ENCODE measurements around the gene ZNF385D.

Gene ZNF385D

GRCh38 chr3:21528291-21528995, 222.6 kb downstream of the ZNF385D start:
- no peak for DNase-seq (ENCODE audit: low read depth, low spot score)
- H3K4me1 ChIP-seq (ENCODE audit: insufficient read depth, insufficient read length), result no peaks in the 10 kb centered on the region
- no peak overlapping the region for H3K9ac ChIP-seq (ENCODE audit: insufficient read length, low read depth)
- TF ChIP-seq YY1 (IDR thresholded peaks at IDR 0.05; ENCODE audit: insufficient read depth, insufficient read length) (no peak), ZNF274 (IDR thresholded peaks at IDR 0.05; ENCODE audit: low read depth, low read length) (no peak), SUZ12 (IDR thresholded peaks at IDR 0.05; ENCODE audit: extremely low read depth, insufficient read depth, insufficient read length) (no peak)
- no peaks in the 10 kb centered on the region for H3K36me3 ChIP-seq (ENCODE audit: insufficient read depth, insufficient read length, low read length)
- H3K4me3 ChIP-seq (ENCODE audit: insufficient read length, low read depth), result no peak overlapping the region
- no peaks in the 10 kb centered on the region for H3K27me3 ChIP-seq (ENCODE audit: insufficient read depth, insufficient read length)
- no peaks in the 10 kb centered on the region for H3K9me3 ChIP-seq (ENCODE audit: insufficient read depth, low read length)

- DNase-seq (ENCODE audit: low read depth, low spot score), result no peak
- no peaks in the 10 kb centered on the region for H3K36me3 ChIP-seq (ENCODE audit: insufficient read depth, insufficient read length, low read length)
- H3K9me3 ChIP-seq (ENCODE audit: insufficient read depth, low read length), result no peaks in the 10 kb centered on the region
- no peak overlapping the region for H3K9ac ChIP-seq (ENCODE audit: insufficient read length, low read depth)
- H3K4me3 ChIP-seq (ENCODE audit: insufficient read length, low read depth), result no peak overlapping the region
- TF ChIP-seq YY1 (IDR thresholded peaks at IDR 0.05; ENCODE audit: insufficient read depth, insufficient read length) (no peak), SUZ12 (IDR thresholded peaks at IDR 0.05; ENCODE audit: extremely low read depth, insufficient read depth, insufficient read length) (no peak), ZNF274 (IDR thresholded peaks at IDR 0.05; ENCODE audit: low read depth, low read length) (no peak)
- H3K4me1 ChIP-seq (ENCODE audit: insufficient read depth, insufficient read length), result no peaks in the 10 kb centered on the region
- H3K27me3 ChIP-seq (ENCODE audit: insufficient read depth, insufficient read length), result no peaks in the 10 kb centered on the region
These were observed 224.5 kb downstream of the ZNF385D start for GRCh38 chr3:21526461-21526860.

GRCh38 chr3:21524133-21524532, 226.9 kb downstream of the ZNF385D start:
- no peak overlapping the region for H3K9ac ChIP-seq (ENCODE audit: insufficient read length, low read depth)
- no peak overlapping the region for H3K4me3 ChIP-seq (ENCODE audit: insufficient read length, low read depth)
- no peak for DNase-seq (ENCODE audit: low read depth, low spot score)
- H3K9me3 ChIP-seq (ENCODE audit: insufficient read depth, low read length), result no peaks in the 10 kb centered on the region
- H3K27me3 ChIP-seq (ENCODE audit: insufficient read depth, insufficient read length), result no peaks in the 10 kb centered on the region
- H3K36me3 ChIP-seq (ENCODE audit: insufficient read depth, insufficient read length, low read length), result no peaks in the 10 kb centered on the region
- no peak for TF ChIP-seq SUZ12 (IDR thresholded peaks at IDR 0.05; ENCODE audit: extremely low read depth, insufficient read depth, insufficient read length)
- no peak for TF ChIP-seq ZNF274 (IDR thresholded peaks at IDR 0.05; ENCODE audit: low read depth, low read length)
- no peak for TF ChIP-seq YY1 (IDR thresholded peaks at IDR 0.05; ENCODE audit: insufficient read depth, insufficient read length)
- no peaks in the 10 kb centered on the region for H3K4me1 ChIP-seq (ENCODE audit: insufficient read depth, insufficient read length)

- Histone ChIP-seq H3K9ac (ENCODE audit: insufficient read length, low read depth) (no peak overlapping the region), H3K9me3 (ENCODE audit: insufficient read depth, low read length) (no peaks in the 10 kb centered on the region), H3K36me3 (ENCODE audit: insufficient read depth, insufficient read length, low read length) (no peaks in the 10 kb centered on the region), H3K27me3 (ENCODE audit: insufficient read depth, insufficient read length) (no peaks in the 10 kb centered on the region), H3K4me1 (ENCODE audit: insufficient read depth, insufficient read length) (no peaks in the 10 kb centered on the region), H3K4me3 (ENCODE audit: insufficient read length, low read depth) (no peak overlapping the region)
- TF ChIP-seq SUZ12 (IDR thresholded peaks at IDR 0.05; ENCODE audit: extremely low read depth, insufficient read depth, insufficient read length) (no peak), ZNF274 (IDR thresholded peaks at IDR 0.05; ENCODE audit: low read depth, low read length) (no peak), YY1 (IDR thresholded peaks at IDR 0.05; ENCODE audit: insufficient read depth, insufficient read length) (no peak)
- DNase-seq (ENCODE audit: low read depth, low spot score), result no peak
These were observed 230.7 kb downstream of the ZNF385D start for GRCh38 chr3:21520106-21520963.

- Histone ChIP-seq H3K9ac (ENCODE audit: insufficient read length, low read depth) (no peak overlapping the region), H3K4me3 (ENCODE audit: insufficient read length, low read depth) (no peak overlapping the region), H3K4me1 (ENCODE audit: insufficient read depth, insufficient read length) (no peaks in the 10 kb centered on the region), H3K9me3 (ENCODE audit: insufficient read depth, low read length) (no peaks in the 10 kb centered on the region), H3K36me3 (ENCODE audit: insufficient read depth, insufficient read length, low read length) (no peaks in the 10 kb centered on the region), H3K27me3 (ENCODE audit: insufficient read depth, insufficient read length) (no peaks in the 10 kb centered on the region)
- TF ChIP-seq SUZ12 (IDR thresholded peaks at IDR 0.05; ENCODE audit: extremely low read depth, insufficient read depth, insufficient read length) (no peak), ZNF274 (IDR thresholded peaks at IDR 0.05; ENCODE audit: low read depth, low read length) (no peak)
- no peak for DNase-seq (ENCODE audit: low read depth, low spot score)
These were observed 233.8 kb downstream of the ZNF385D start for GRCh38 chr3:21517184-21517583.

- H3K4me1 ChIP-seq (ENCODE audit: insufficient read depth, insufficient read length), result no peaks in the 10 kb centered on the region
- no peaks in the 10 kb centered on the region for H3K27me3 ChIP-seq (ENCODE audit: insufficient read depth, insufficient read length)
- H3K4me3 ChIP-seq (ENCODE audit: insufficient read length, low read depth), result no peak overlapping the region
- no peak for DNase-seq (ENCODE audit: low read depth, low spot score)
- no peaks in the 10 kb centered on the region for H3K36me3 ChIP-seq (ENCODE audit: insufficient read depth, insufficient read length, low read length)
- TF ChIP-seq SUZ12 (IDR thresholded peaks at IDR 0.05; ENCODE audit: extremely low read depth, insufficient read depth, insufficient read length) (no peak), ZNF274 (IDR thresholded peaks at IDR 0.05; ENCODE audit: low read depth, low read length) (no peak), YY1 (IDR thresholded peaks at IDR 0.05; ENCODE audit: insufficient read depth, insufficient read length) (no peak)
- H3K9me3 ChIP-seq (ENCODE audit: insufficient read depth, low read length), result no peaks in the 10 kb centered on the region
- H3K9ac ChIP-seq (ENCODE audit: insufficient read length, low read depth), result no peak overlapping the region
These were observed 235.6 kb downstream of the ZNF385D start for GRCh38 chr3:21515417-21515816.

- Histone ChIP-seq H3K9me3 (ENCODE audit: insufficient read depth, low read length) (no peaks in the 10 kb centered on the region), H3K9ac (ENCODE audit: insufficient read length, low read depth) (no peak overlapping the region), H3K4me1 (ENCODE audit: insufficient read depth, insufficient read length) (no peaks in the 10 kb centered on the region), H3K27me3 (ENCODE audit: insufficient read depth, insufficient read length) (no peaks in the 10 kb centered on the region), H3K36me3 (ENCODE audit: insufficient read depth, insufficient read length, low read length) (no peaks in the 10 kb centered on the region), H3K4me3 (ENCODE audit: insufficient read length, low read depth) (no peak overlapping the region)
- no peak for DNase-seq (ENCODE audit: low read depth, low spot score)
- TF ChIP-seq SUZ12 (IDR thresholded peaks at IDR 0.05; ENCODE audit: extremely low read depth, insufficient read depth, insufficient read length) (no peak), YY1 (IDR thresholded peaks at IDR 0.05; ENCODE audit: insufficient read depth, insufficient read length) (no peak)
These were observed 241.1 kb downstream of the ZNF385D start for GRCh38 chr3:21509731-21510470.
